OCI-LY3 (cell line): Measurements from ENCODE around the gene NHERF2.

Source experiments
- H2AFZ ChIP-seq: fragments of 200-600, 300-600 bp; shearing (Covaris generic); 2 replicates; pipeline ENCODE4 v1.6.0; 2014; ENCODE audit warnings: antibody characterized with exemption, low read depth, low read length
- H3K27ac ChIP-seq: fragments of 200-600, 300-600 bp; sonication (generic); 2 replicates; pipeline ENCODE4 v1.5.1; 2014; ENCODE audit warnings: mild to moderate bottlenecking, low read length, moderate library complexity, mixed read lengths
- H3K27me3 ChIP-seq: fragments of 200-600, 300-600 bp; sonication (generic); 2 replicates; pipeline ENCODE4 v1.6.1; 2014; ENCODE audit warnings: low read depth, low read length, mixed read lengths
- H3K36me3 ChIP-seq: fragments of 200-600, 300-600 bp; sonication (generic); replicated peaks from 2 replicates; pipeline ENCODE3; 2014; ENCODE audit warnings: low read depth, low read length, mixed read lengths
- H3K4me1 ChIP-seq: fragments of 300-600, 200-600 bp; sonication (generic); 2 replicates; pipeline ENCODE4 v1.6.1; 2014; ENCODE audit warnings: low read length, mixed read lengths
- H3K4me2 ChIP-seq: fragments of 200-600, 300-600 bp; sonication (generic); 2 replicates; pipeline ENCODE4 v1.6.1; 2014; ENCODE audit warnings: low read length, mixed read lengths
- H3K4me3 ChIP-seq: fragments of 300-600, 200-600 bp; sonication (generic); 2 replicates; pipeline ENCODE4 v1.5.1; 2014; ENCODE audit warnings: antibody characterized with exemption, mild to moderate bottlenecking, low read length, moderate library complexity
- H3K79me2 ChIP-seq: fragments of 300-600, 200-600 bp; shearing (Covaris generic); 2 replicates; pipeline ENCODE4 v1.6.1; 2014; ENCODE audit warnings: mild to moderate bottlenecking, low read length, mixed read lengths
- H3K9ac ChIP-seq: fragments of 300-600, 200-600 bp; shearing (Covaris generic); 2 replicates; pipeline ENCODE4 v1.6.0; 2014; ENCODE audit warnings: mild to moderate bottlenecking, low read length, moderate library complexity
- H3K9me3 ChIP-seq: fragments of 200-600, 300-600 bp; shearing (Covaris generic); 2 replicates; pipeline ENCODE4 v1.6.1; 2014; ENCODE audit warnings: low read length, mixed read lengths; ENCODE audit not compliant: insufficient read depth
- H4K20me1 ChIP-seq: fragments of 200-600, 300-600 bp; sonication (generic); 2 replicates; pipeline ENCODE4 v1.6.1; 2016; ENCODE audit warnings: low read length, mixed read lengths; ENCODE audit not compliant: insufficient read depth
- CTCF ChIP-seq: fragments of 200-600, 300-600 bp; sonication (generic); IDR thresholded peaks from 2 replicates; pipeline ENCODE4 v1.5.1; 2014; ENCODE audit warnings: antibody characterized with exemption, low read length, low read depth
- EZH2phosphoT487 ChIP-seq: fragments of 200-600 bp; shearing (Covaris generic); IDR thresholded peaks from 2 replicates; pipeline ENCODE4 v1.6.1; 2018; ENCODE audit warnings: antibody characterized with exemption, mixed run types, low read depth

Gene NHERF2

DNA sequence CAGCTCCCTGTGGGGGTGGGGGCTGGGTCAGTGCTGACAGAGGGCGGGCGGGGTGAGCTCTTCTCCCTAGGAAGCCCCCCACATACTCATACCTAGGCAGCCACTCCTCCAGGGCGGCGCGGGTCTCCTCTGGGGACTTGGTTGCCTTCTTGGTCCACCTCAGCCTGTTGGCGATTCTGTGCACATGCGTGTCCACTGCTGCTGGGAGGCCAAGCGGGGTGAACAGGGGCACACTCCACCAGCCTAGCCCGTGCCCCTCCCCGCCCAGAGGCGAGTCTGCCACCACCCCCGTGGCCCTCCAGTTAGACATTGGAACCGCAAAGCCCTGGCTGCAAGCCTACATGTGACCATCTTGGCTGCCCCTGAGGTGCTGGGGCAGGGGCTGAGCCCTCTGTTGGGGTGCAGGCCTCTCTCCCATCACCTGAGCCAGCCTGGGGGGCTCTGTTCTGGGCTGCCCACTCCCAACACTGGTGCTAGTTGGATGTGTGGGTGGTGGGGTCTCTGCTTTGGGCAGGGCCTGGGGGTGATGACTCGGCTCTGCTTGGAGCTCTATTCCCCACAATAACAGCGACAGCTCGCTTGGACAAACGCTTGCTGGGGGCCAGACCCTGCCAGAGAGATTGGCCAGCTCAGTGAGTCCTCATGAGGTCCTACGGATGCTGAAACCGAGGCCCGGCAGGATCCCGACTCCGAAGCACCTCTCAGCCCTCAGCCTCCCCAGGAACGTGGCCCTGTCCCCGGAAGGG lies 13.5 kb downstream of the NHERF2 start:
- H3K4me1 ChIP-seq = peaks cover 13% of the 10 kb centered on the region

DNA sequence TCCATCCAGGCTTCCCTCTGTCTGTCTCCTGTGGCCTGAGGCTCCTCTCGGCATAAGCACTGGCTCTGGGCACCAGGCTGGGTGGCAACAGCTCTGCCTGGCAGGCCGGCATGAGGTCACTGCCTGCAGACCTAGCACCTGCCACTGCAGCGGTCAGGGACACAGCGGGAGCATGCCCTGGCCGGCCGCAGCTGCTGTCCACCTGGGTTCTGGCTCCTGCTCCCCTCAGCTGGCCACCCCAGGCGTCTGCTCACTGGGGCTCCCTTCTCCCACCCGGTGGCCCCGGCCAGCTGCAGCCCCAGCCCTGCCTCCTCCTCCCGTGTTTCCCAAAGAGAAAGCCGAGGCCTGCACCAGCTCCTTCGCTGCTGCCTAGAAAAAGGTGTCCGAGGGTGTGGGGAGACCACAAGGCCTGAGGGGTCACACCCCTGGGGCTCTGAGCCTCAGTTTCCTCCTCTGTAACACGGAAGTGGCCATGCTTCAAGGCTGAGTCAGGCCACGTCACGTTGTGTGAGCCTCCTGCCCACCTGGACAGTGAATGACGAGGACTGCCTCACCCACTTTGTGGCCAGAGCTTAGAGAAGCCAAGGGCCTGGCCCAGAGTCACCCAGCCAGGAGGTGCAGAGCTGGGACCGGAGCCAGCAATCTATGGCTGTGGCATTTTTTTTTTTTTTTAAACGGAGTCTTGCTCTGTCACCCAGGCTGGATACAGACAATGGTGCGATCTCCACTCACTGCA lies 14.3 kb downstream of the NHERF2 start:
- no peak overlapping the region for H2AFZ ChIP-seq
- no peaks in the 10 kb centered on the region for H3K36me3 ChIP-seq
- H3K27ac ChIP-seq = no peak overlapping the region
- no peak overlapping the region for H3K4me3 ChIP-seq
- no peak overlapping the region for H3K9ac ChIP-seq
- no peak overlapping the region for H3K4me2 ChIP-seq
- H3K9me3 ChIP-seq = no peaks in the 10 kb centered on the region
- no peaks in the 10 kb centered on the region for H3K27me3 ChIP-seq
- no peaks in the 10 kb centered on the region for H4K20me1 ChIP-seq
- TF ChIP-seq EZH2phosphoT487 (no peak), CTCF (no peak)
- peaks cover 13% of the 10 kb centered on the region for H3K4me1 ChIP-seq
- no peaks in the 10 kb centered on the region for H3K79me2 ChIP-seq

More for the DNA sequence above, 13.5 kb downstream of the NHERF2 start:
- no peaks in the 10 kb centered on the region for H3K27me3 ChIP-seq
- H3K9ac ChIP-seq = no peak overlapping the region
- no peak overlapping the region for H3K4me3 ChIP-seq
- no peaks in the 10 kb centered on the region for H4K20me1 ChIP-seq
- no peaks in the 10 kb centered on the region for H3K36me3 ChIP-seq
- no peak overlapping the region for H3K4me2 ChIP-seq
- no peaks in the 10 kb centered on the region for H3K9me3 ChIP-seq
- H3K79me2 ChIP-seq = no peaks in the 10 kb centered on the region
- TF ChIP-seq CTCF (no peak), EZH2phosphoT487 (no peak)
- H3K27ac ChIP-seq = no peak overlapping the region
- no peak overlapping the region for H2AFZ ChIP-seq

DNA sequence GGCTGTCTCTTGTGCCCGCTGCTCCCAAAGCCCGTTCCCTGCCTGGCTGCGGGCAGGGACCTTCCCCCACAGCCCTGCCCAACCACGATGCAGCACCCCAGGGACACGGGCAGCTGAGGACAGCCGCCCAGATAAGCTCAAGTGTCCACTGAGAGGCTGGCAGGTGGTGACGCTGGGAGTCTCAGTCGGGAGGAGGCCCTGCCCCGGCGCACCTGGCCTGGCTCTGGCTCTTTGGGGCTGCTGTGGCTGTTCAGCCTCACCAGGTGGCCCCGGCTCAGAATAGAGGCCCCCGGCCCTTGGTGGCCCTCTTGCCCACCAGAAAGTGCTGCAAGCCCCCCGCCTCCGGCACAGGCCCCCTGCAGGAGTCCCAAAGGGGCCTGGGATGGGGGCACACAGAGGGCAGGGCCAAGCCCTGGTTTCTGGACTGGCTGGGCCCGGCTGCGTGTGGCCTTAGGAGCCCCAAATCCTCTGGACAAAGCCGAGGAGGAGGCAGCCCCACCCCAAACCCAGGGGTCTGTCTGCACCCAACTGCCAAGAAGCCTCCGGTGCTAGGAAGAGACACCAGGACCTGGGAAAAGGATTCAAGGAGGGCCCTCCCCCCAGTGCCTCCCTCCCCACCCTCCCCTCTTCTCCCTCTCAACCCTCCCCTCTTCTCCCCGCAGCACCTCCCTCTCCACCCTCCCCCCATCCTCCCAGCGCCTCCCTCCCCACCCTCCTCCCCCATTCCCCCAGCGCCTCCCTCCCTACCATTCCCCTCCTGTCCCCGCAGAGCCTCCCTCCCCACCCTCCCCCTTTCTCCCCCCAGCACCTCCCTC lies 15.7 kb downstream of the NHERF2 start:
- H3K9ac ChIP-seq = no peak overlapping the region
- no peaks in the 10 kb centered on the region for H3K27me3 ChIP-seq
- no peak overlapping the region for H3K4me3 ChIP-seq
- no peaks in the 10 kb centered on the region for H3K9me3 ChIP-seq
- no peak overlapping the region for H3K27ac ChIP-seq
- H3K79me2 ChIP-seq = peaks cover 7% of the 10 kb centered on the region
- H2AFZ ChIP-seq = no peak overlapping the region
- peaks cover 17% of the 10 kb centered on the region for H3K4me1 ChIP-seq
- TF ChIP-seq EZH2phosphoT487 = no peak
- no peak for TF ChIP-seq CTCF
- H3K4me2 ChIP-seq = no peak overlapping the region
- H4K20me1 ChIP-seq = no peaks in the 10 kb centered on the region
- H3K36me3 ChIP-seq = no peaks in the 10 kb centered on the region
